ENCODE data around the gene DAAM1.

DAAM1 gene

GRCh38 chr14:59166258-59166657 lies 22.2 kb upstream of the DAAM1 start:
- DNase-seq (ENCODE audit: low read depth), result no peak
- TF ChIP-seq CTCF (conservative IDR thresholded peaks at IDR 0.05; ENCODE audit: low read depth, low read length), result no peak
- H3K4me3 ChIP-seq (ENCODE audit: low read depth, low read length), result no peak overlapping the region

- no peak overlapping the region for H3K4me3 ChIP-seq (ENCODE audit: low read depth, low read length)
- no peak for TF ChIP-seq CTCF (conservative IDR thresholded peaks at IDR 0.05; ENCODE audit: low read depth, low read length)
- no peak for DNase-seq (ENCODE audit: low read depth)
Observed at GRCh38 chr14:59175404-59175803, 13.1 kb upstream of the DAAM1 start.

- DNase-seq (ENCODE audit: low read depth), result no peak
- H3K4me3 ChIP-seq (ENCODE audit: low read depth, low read length), result no peak overlapping the region
- no peak for TF ChIP-seq CTCF (conservative IDR thresholded peaks at IDR 0.05; ENCODE audit: low read depth, low read length)
Observed at GRCh38 chr14:59176765-59177164, 11.7 kb upstream of the DAAM1 start.

DNA sequence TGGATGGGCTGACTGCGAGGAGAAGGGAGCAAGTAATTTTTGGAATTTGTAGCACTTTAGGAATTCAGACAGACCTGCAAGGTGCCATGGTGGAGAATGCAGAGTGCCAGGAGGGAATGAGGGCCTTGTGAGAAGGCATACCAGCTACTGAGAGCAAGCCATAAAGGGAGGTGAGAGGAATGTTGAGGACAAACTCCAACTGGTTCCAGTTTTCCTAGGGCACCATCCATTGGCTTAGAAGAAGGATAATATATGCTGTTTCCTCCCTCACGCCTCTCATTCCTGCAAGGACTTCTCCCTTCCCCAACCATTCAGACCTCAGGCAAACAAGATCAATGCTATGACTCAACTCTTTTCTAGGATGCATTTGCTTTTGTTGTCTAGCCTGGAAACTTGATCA lies 11.2 kb upstream of the DAAM1 start:
- no peak overlapping the region for H3K4me3 ChIP-seq (ENCODE audit: low read depth, low read length)
- DNase-seq (ENCODE audit: low read depth), result no peak
- no peak for TF ChIP-seq CTCF (conservative IDR thresholded peaks at IDR 0.05; ENCODE audit: low read depth, low read length)

- no peak for TF ChIP-seq CTCF (conservative IDR thresholded peaks at IDR 0.05; ENCODE audit: low read depth, low read length)
- H3K4me3 ChIP-seq (ENCODE audit: low read depth, low read length), result no peak overlapping the region
- DNase-seq (ENCODE audit: low read depth), result no peak
Observed at GRCh38 chr14:59181791-59182190, 6.7 kb upstream of the DAAM1 start.

- TF ChIP-seq CTCF (conservative IDR thresholded peaks at IDR 0.05; ENCODE audit: low read depth, low read length), result no peak
- DNase-seq (ENCODE audit: low read depth), result no peak
Observed at GRCh38 chr14:59182641-59183040, 5.8 kb upstream of the DAAM1 start.

GRCh38 chr14:59183150-59183549 lies 5.3 kb upstream of the DAAM1 start:
- no peak for DNase-seq (ENCODE audit: low read depth)
- no peak for TF ChIP-seq CTCF (conservative IDR thresholded peaks at IDR 0.05; ENCODE audit: low read depth, low read length)
- no peak overlapping the region for H3K4me3 ChIP-seq (ENCODE audit: low read depth, low read length)

More at GRCh38 chr14:59182641-59183040, 5.8 kb upstream of the DAAM1 start:
- H3K4me3 ChIP-seq (ENCODE audit: low read depth, low read length), result no peak overlapping the region

Measured in choroid plexus epithelial cell (primary cell).